Kidney capillary endothelial cell (primary cell): ENCODE measurements around the gene RBM4B.

Experiments
- DNase-seq: peaks from one replicate; pipeline ENCODE4 v3.0.0-alpha.2; 2018; ENCODE audit warnings: low spot score

The RBM4B gene

DNA sequence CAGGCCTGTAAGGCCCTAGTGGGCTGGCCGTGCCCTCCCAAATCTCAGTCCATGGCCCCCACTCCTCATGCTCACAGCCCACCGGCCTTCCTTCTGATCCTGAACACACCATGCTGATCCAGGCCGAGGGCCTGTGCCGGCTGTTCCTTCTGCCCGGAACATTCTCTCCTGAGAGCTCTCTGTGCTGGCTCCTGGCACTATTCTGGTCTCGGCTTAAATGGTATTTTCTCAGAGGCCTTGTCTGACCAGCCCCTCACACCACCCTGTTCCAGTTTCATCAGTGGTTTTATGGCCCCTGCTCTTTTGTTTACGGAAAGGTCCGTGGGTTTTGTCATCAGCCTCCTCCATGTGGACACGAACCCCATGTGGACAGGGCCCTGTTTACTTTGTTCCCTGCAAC, 29.3 kb upstream of the RBM4B start:
- no peak for DNase-seq

DNA sequence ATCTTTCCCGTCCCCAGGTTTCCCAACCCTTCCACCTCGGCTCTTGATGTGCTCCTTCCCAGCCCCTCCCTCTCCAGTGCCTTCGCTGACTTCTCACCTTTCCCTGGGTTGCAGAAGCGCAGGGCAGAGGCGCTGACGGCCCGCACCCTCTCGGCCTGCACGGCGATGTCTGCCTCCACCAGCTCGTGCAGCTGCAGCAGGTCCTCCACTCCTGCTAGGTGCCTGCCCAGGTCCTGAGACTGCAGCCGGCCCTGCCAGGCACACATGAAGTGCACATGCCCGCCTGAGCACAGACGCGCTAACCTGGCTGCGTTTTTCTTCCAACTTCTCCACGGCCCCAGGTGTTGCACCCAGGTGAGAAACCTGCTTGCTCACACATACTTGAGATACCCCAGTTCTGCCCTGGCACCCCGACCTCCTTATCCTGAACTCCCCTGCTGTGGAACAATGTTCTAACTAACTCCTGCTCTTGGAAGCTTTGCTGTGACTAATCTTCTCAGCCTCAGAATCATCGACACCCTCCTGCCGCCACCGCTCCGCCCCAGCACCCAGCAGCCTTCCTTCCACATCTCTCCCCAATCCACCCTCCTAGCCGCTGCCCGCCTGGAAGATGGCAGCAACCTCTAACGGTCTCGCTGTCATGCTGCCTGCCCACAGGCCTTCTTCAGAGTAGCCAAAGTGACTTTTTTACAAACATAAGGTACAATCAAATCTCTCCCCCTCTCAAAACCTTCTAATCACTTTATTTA, 28.1 kb upstream of the RBM4B start:
- no peak for DNase-seq

DNA sequence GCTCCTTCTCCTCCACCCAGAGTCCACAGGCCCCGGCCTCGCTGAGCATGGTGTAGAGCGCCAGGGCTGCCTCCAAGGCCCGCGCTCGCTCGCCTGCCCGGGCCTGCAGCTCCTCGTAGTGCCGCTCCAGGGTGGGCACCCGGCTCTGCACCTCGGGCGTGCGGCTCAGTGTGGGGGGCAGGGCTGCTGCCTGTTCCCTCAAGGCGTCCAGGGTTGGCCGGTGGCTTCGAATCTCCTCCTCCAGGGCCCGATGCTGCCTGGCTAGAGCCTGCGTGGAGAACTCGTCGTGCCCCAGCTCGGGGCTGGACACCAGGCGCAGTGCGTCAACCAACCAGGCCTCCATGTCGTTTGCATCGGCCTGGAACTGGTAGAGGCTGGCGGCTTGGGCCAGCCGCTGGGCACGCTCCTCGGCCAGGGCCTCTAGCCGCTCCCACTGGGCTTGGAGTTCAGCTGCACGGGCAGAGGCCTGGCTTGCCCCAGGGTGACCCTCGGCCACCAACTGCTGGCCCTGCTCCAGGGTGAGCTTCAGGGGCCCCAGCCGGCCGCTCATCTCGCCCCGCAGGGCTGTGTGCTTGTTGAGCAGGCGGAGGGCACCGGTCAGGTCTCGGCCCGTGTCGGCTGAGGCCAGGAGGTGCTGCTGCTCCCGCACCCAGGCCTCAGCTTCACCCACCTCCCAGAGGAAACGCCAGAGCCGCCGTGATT, 27.1 kb upstream of the RBM4B start:
- DNase-seq = no peak

DNA sequence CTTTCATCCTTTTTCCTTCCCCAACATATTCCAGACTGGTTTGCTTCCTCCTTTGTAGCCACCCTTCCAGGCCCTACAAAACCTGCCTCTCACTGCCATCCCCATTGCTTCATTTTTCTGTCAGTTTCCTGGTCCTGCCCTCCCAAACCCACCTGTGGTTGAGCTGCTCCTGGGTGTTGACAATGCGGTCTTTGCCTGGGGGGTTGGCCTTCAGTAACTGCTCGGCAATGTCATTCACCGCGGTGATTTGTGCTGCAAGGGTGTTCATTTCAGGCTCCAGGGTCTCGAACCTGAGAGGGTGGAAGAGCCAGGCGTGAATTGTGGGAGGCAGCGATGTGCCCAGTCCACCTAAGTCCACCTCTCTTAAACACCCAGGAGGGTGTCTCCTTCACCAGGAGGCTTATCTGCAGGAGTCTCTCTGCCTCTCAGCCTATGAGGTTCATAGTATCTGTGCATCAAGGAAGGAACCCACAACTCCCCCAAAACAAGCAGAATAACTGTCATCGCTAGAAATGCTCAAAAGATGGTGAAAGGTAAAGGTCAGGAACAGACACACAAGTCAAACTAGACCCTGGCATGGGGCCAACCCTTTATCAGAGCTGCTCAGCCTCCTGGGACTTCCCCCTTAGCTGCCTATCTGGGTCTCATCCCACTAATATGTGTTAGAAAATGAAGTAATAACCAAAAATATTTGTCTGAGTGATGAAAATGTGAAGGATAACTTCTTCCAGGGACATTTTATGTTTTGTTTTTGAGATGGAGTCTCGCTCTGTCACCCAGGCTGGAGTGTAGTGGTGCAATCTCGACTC, 23.9 kb upstream of the RBM4B start:
- no peak for DNase-seq

DNA sequence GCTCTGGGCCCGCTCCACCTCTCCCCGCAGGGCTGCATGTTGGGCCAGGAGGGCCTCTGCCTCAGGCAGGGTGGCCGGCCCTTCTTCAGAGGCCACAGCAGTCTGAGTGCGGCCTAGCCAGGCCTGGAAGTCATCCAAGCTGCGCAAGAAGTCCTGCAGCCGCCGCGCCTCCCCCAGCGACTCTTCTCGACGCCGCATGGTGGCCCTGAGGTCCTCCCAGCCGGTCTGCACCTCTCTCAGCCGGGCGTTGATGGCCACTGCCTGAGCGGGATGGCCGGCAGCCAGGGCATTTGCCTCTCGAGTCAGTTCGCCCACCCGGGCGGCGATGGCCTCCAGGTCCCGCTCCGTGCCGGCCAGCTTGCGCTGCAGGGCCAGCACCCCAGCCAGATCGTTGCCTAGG, 23.1 kb upstream of the RBM4B start:
- DNase-seq = no peak

DNA sequence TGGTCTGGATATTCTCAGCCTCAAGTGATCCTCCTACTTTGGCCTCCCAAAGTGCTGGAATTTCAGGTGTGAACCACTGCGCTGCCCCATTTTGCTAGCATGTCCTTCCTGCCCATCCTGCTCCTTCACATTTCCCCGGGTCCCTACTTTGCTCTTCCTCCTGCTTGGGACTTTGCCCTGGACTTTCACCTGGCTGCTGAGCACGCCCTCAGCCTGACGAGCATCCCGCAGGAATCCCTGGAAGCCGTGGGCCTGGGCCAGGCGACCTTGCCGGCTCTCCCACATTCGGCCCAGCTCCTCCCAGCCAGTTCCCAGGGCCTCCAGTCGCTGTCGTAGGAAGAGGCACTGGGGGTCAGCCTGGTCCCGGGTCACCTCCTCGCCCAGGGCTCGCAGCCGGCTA, 22.6 kb upstream of the RBM4B start:
- no peak for DNase-seq

DNA sequence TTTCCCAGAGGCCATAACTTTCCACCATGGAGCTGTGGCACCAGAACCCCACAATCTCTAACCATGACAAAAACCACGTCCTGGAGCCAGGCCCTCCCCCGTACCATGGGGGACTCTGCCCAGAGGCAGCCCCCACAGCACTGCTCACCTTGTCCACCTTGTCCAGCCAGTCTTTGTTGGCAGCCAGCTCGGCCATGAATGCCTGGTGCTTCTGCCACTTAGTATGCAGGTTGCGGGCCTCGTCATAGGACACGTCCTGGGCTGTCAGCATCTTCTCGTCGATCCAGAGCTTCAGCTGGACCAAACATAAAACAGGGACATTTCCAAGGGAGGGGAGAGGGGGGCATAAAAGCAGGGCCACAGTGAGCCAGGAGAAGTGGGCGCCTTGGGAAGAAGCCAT, 20.8 kb upstream of the RBM4B start:
- no peak for DNase-seq

DNA sequence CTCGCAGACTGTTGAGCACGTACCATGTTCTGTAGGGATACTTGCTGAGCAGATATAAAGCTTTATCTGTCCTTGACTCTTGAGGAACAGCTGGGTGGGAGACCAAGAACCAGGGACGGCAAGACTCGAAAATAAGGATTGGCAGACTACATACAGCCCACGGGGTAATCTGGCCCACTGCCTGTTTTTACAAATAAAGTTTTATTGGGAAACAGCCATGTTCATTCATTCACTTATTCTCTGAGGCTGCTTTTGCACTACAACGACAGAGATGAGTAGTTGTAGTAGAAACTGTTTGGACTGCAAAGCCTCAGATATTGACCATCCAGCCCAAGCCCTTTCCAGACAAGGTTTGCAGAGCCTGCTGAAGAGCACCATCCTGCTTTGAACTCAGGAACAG, 20.3 kb upstream of the RBM4B start:
- no peak for DNase-seq

DNA sequence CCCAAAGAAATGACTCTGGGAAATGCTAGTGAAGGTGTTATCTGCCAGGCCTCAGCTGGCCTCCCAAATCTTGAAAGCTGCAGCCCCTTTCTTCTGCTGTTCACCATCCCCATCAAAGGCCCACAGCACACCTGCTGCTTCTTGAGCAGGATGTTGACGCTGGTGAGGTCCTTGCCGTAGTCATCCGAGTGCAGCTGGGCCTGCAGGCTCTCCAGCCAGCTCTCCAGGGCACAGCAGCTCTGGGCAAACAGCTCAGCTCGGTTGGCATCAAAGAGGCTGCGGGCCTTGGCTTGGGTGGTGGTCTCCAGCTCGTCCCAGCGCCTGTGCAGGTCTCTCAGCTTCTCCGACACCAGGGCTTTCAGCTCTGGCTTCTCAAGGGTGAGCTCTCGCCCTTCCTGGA, 18.5 kb upstream of the RBM4B start:
- no peak for DNase-seq

DNA sequence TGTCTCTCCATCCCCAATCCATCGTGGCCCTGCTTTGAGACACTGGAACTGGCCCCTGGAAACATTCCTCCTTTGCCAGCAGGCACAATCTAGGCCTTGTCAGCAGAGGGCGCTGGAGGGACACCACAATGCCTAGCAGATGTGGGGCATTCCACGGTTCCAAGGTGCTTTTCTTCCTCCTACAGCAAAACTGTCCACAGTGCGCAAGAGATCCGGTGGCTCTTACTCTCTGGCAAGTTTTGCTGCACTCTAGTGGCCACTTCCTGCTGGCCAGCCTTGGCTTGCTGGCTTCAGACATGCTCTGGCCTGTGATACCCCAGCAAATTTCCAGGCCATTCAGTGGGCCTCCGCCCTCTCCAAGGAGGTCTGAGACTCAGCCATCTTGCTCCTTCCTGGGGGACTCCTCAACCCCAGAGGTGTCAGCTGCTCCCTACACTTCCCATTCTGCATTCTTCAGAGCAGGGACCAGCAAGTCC, 17.1 kb upstream of the RBM4B start:
- DNase-seq = peak; percentile 97

DNA sequence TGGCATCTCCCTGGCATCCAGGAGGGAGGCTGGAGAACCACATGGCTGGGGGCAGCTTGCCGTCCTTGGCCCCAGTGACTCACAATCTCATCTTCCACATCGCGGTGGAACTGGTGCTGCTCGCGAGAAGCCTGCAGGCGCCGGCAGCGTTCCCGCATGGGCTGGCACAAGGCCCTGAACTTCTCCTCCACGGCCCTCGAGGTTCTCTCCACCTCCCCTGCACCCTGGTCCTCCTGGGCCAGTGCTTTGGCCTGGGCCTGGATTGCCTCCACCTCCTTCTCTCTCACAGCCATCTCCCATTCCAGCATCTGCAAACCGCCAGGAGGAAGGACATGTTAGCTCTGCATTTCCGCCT, 16.3 kb upstream of the RBM4B start:
- no peak for DNase-seq

DNA sequence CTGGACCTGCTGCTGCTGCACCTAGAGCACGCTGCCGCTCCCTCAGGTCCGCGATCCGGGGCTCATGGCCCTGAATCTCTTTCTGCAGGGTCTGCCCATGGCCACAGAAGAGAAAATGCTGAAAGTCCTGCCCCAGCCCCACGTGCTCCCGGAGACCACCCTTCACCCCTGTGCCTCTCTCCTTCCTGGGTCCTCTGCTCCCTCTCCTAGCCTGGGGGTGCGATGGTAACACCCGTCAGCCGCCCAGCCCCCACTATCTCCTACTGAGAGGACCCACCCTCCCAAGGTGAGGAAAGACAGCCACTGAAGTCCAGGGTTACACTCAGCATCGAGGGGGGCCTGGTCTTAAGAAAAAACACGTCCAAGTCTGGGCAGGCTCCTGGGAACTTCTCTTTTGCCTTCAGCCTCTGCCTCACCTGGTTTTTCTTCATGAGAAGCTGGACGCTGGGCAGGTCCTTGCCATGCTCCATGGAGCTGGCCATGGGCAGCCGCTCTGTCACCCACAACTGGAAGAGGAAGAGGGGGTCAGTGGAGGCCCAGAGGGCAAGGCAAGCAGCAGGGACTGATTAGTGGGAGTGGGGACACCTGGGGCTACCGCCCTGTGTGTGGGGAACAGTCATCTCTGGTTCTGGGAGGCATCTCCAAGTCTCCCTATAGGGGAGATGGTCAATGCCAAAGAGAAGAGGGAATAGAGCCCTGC, 15.8 kb upstream of the RBM4B start:
- no peak for DNase-seq

DNA sequence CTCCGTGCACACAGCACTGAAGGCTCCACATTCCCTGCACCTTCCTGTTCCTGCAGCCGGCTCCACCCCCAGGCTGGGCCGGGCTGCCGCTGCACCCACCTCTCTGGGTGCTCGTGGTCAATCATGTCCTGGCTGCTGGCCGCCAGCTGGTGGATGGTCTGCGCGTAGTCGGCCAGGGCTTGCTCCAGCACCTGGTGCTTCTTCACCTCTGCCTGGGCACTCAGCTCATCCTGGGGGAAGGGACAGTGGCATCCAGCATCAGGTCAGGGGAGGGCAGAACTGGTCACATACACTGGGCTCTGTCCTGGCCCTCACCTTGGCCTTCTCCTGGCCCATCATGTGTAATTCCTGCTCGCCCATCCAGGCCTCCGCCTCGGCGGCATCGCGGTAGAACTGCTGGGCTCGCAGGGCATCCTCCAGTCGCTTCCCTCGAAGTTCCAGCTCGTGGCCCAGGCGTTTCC, 15.2 kb upstream of the RBM4B start:
- DNase-seq = no peak

DNA sequence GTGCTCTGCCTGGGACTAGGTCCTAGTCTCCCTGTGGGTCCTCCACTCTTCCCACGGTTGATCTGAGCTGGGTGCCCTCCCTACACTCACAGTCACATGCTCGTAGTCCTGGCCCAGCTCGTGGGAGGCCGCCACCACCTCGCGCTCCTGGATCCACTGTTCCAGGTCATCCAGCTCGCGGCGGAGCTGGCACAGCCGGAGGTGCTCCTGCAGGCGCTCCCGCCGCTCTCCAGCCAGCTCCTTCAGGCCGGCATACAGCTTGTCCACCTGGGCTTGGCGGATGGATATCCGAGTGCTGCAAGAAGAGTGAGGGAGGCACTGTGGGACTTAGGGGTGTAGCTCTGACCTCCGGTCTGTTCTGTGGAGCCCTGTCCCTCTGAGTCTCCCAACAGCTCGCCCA, 14.8 kb upstream of the RBM4B start:
- DNase-seq = no peak

DNA sequence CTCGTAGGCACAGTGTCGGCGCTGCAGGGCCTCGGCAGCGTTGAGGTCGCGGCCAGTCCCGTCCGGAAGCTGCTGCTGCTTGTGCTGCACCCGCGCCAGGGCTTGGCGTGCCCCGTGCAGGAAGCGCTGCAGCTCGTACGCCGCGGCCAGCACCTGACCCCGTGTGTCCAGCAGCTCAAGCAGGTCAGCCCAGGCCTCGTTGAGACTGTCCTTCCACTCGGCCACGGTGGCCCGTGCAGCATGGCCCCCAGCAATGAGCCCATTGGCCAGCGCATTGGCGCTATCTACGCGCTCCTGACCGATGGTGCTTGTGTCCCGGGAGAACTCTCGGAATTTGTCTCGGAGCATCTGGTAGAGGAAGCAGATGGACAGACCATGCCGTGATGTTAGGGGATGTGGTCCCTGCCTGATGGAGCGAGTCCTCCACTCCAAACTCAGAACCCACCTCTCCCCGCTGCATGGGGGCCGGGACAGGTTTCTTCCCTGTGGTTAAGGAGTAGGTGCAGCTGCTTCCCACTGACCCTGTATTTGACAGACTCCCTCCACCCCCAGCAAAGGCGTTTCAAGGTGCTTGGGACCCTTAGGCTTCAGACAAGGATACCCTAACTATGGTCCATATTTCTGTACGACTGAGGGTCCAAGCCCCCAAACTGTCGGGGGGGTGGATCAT, 13.8 kb upstream of the RBM4B start:
- DNase-seq = no peak

DNA sequence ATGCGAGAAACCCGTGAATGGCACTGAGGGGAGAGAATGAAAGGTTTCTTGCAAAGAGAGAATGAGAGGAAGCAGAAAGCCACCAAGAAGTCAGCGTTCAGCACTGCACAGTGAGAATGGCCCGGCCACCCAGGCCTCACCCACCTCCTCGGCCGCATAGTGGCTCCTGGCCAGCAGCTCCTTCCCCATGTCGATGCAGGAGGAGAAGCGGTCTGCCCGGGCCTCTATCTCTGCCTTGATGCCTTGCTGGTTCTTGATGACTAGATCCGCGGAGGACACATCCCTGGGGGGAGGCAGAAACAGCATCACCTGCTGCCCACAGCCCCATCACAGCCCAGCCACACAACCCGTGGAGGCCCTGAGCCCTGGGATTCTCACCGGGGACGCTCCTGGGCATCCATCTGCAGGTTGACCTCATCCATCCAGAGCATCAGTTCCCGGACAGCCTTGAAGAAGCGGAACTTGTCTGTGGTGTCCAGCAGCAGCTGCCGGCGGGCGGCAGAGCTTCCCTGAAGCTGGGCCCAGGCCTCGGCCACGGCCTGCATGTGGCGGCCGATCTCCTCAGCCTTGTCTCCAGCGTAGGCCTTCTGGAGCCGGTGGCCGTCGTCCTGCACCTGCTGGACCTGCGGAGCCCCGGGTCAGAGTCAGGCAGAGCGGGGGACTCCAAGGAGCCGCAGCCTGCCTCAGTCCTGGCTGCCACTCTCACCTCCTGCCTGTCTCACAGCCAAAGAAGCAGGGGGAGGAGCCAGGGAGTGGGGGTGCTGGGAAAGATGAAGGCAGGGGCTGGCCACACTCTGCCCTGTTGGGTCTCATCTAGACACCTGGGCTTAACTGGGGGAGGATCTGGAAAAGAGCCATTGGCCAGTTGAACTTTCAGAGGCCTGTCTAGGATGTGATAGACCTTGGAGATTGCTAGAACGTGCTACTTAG, 12.2 kb upstream of the RBM4B start:
- DNase-seq = no peak

DNA sequence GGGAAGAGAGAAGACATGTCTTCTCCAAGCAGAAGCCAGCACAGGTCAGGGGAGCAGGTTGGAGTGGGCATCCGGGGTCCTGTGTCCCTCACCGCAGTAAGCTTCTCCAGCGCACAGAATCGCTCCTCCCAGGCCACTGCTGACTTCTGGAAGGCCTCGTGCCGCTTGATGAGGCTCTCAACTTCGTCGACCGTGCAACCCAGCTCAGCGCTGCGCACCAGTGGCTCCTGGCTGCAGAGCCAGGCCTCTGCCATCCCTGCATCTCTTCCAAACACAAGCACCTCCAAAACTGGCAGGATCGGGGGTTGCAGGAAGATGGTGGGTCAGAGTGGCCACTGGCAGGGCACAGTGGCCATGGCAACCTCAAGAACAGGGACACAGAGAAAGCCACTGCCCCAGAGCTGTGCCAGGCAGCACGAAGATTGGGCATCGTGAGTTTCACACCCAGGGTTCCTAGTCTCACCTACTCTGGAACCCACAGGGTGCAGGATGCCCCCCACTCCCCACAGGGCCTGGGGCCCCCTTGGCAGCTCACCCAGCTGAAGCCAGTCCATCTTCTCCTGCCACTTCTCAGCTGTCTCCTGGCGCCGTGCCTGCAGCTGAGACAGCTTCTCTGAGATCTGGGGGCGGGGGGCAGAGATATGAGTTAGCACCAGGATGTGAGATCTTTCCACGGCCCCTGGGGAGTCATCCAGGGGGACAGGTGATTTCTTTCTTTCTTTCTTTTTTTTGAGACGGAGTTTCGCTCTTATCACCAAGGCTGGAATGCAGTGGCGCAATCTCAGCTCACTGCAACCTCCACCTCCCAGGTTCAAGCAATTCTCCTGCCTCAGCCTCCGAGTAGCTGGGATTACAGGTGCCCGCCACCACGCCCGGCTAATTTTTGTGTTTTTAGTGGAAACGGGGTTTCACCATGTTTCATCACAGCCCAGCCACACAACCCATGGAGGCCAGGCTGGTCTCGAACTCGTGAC, 11.2 kb upstream of the RBM4B start:
- no peak for DNase-seq

DNA sequence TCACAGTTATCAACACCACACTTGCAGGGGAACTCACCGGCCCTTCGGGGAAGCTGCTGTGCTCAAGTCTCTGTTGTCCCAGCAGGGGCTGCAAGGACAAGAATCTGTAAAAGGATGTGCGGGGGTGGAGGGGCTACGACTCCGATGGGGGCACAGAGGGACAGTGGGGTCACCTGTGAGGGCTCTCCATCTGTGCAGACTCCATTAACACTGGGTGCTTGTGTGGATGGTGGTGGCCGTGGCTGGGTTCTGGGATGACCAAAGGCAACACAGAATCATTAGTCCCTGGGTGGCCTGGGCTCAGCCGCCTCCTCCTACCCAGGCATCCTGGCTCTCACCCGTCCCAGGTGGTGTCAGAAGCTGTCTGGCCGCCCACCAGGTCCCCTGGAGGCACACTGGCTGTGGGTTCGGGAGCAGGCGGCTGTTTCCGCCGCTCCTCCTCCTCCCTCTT, 10.2 kb upstream of the RBM4B start:
- no peak for DNase-seq
